Measurements from ENCODE around the gene COA3. TPM values are rescaled to one million over a fixed set of nuclear protein-coding genes. Genes with fewer than 3 reads are reported as not detected.
A peak's percentile ranks its signal among the peaks of the same experiment; 100 is the strongest.
"Not testable (repeated sequence)": the region's sequence is repeated elsewhere in the genome, so short reads cannot be mapped to it uniquely, and the experiment has no call there.

The COA3 gene
- total RNA-seq, 1 donor from 2014 or later = 98.6 TPM

- FAIRE-seq (no peak), DNase-seq (ENCODE audit: low spot score in 2 of 2) (no peak)
Observed at GRCh38 chr17:42783062-42783790, 15.3 kb downstream of the COA3 start.

GRCh38 chr17:42782166-42783061 is 16.1 kb downstream of the COA3 start:
- DNase-seq (ENCODE audit: low spot score in 2 of 2) (no peak), FAIRE-seq (no peak)

- no peak for FAIRE-seq
- no peak for DNase-seq (ENCODE audit: low spot score in 2 of 2)
Observed at GRCh38 chr17:42781639-42782165, 16.8 kb downstream of the COA3 start.

GRCh38 chr17:42780851-42781638 is 17.5 kb downstream of the COA3 start:
- FAIRE-seq = no peak

GRCh38 chr17:42779936-42780850 is 18.3 kb downstream of the COA3 start, which contains the start of gene WNK4:
Gene WNK4, plus strand, starts transcription at chr17:42780610. Its CDS starts 89 bp downstream, at chr17:42780699.
- DNase-seq (ENCODE audit: low spot score in 2 of 2) (no peak), FAIRE-seq (no peak)

More at GRCh38 chr17:42780851-42781638, 17.5 kb downstream of the COA3 start:
- no peak for DNase-seq (ENCODE audit: low spot score in 2 of 2)

GRCh38 chr17:42779304-42779935 is 19.1 kb downstream of the COA3 start:
- FAIRE-seq = no peak
- no peak for DNase-seq (ENCODE audit: low spot score in 2 of 2)

- no peak for DNase-seq (ENCODE audit: low spot score in 2 of 2)
- FAIRE-seq = no peak
Observed at GRCh38 chr17:42778570-42778969, 19.9 kb downstream of the COA3 start.

- DNase-seq (ENCODE audit: low spot score in 2 of 2) (no peak), FAIRE-seq (no peak)
Observed at GRCh38 chr17:42775534-42776098, 22.9 kb downstream of the COA3 start.

GRCh38 chr17:42774066-42774745 is 24.3 kb downstream of the COA3 start:
- FAIRE-seq (no peak), DNase-seq (ENCODE audit: low spot score in 2 of 2) (no peak)

- peak; percentile 76 to 87 for DNase-seq (ENCODE audit: low spot score in 2 of 2)
- FAIRE-seq = no peak
Observed at GRCh38 chr17:42773290-42774035, 25.0 kb downstream of the COA3 start, which contains the start of gene VPS25. Gene VPS25, plus strand, starts transcription at chr17:42773449. Its CDS starts 27 bp downstream, at chr17:42773476.

GRCh38 chr17:42772945-42773289 is 25.6 kb downstream of the COA3 start:
- DNase-seq (ENCODE audit: low spot score in 2 of 2) (no peak), FAIRE-seq (no peak)

- FAIRE-seq; DNase-seq (ENCODE audit: low spot score in 2 of 2): not testable (repeated sequence)
Observed at GRCh38 chr17:42769964-42770363, 28.5 kb downstream of the COA3 start.

- DNase-seq (ENCODE audit: low spot score in 2 of 2); FAIRE-seq: not testable (repeated sequence)
Observed at GRCh38 chr17:42768006-42768405, 30.5 kb downstream of the COA3 start.

GRCh38 chr17:42767512-42767911 is 31.0 kb downstream of the COA3 start:
- no peak for FAIRE-seq

GRCh38 chr17:42766124-42766523 is 32.4 kb downstream of the COA3 start:
- DNase-seq (ENCODE audit: low spot score in 2 of 2) (no peak), FAIRE-seq (no peak)

More at GRCh38 chr17:42767512-42767911, 31.0 kb downstream of the COA3 start:
- no peak for DNase-seq (ENCODE audit: low spot score in 2 of 2)

GRCh38 chr17:42761638-42762037 is 36.9 kb downstream of the COA3 start:
- DNase-seq (ENCODE audit: low spot score in 2 of 2) (no peak), FAIRE-seq (no peak)
